ENCODE data around the gene TSPAN13. TPM values are rescaled to one million over a fixed set of nuclear protein-coding genes. Genes with fewer than 3 reads are reported as not detected.

Gene TSPAN13
- total and polyA plus RNA-seq, 8 donors = 3.6 to 74.5 (median 35.4) TPM

GRCh38 chr7:16816824-16817223 is 63.3 kb downstream of the TSPAN13 start:
- DNase-seq = no peak
- peaks cover 0 to 24% (median 5%) of the 10 kb centered on the region in 4 donors for H3K4me1 ChIP-seq

GRCh38 chr7:16817536-16817935 is 64.0 kb downstream of the TSPAN13 start:
- Histone ChIP-seq H3K27me3 (no peaks in the 10 kb centered on the region), H3K36me3 (no peaks in the 10 kb centered on the region), H3K9me3 (no peaks in the 10 kb centered on the region), H3K4me1 (peaks cover 0 to 17% (median 6%) of the 10 kb centered on the region in 4 donors), H3K27ac (peak overlapping the region in 4 of 5 donors; percentile 14 to 40 (median 36)), H3K4me3 (no peak overlapping the region)
- DNase-seq = peak in 1 of 2 donors; percentile 61
- 42 to 59% (median 50%) methylated on average over 1 of the region's 1 CpG for WGBS, 5 donors
- intact Hi-C loops (cut with DNase I; ENCODE audit: low total_unique reads) = no loop called here
- TF ChIP-seq POLR2A (IDR thresholded peaks at IDR 0.05) (no peak), EP300 (IDR thresholded peaks at IDR 0.05) (no peak), POLR2AphosphoS5 (IDR thresholded peaks at IDR 0.05) (no peak), CTCF (IDR thresholded peaks at IDR 0.05) (no peak)

More at GRCh38 chr7:16816824-16817223, 63.3 kb downstream of the TSPAN13 start:
- Histone ChIP-seq H3K4me3 (no peak overlapping the region), H3K27me3 (no peaks in the 10 kb centered on the region), H3K36me3 (no peaks in the 10 kb centered on the region), H3K27ac (peak overlapping the region; percentile 26 to 78 (median 39)), H3K9me3 (no peaks in the 10 kb centered on the region)
- TF ChIP-seq EP300 (IDR thresholded peaks at IDR 0.05) (no peak), POLR2A (IDR thresholded peaks at IDR 0.05) (no peak), POLR2AphosphoS5 (IDR thresholded peaks at IDR 0.05) (no peak), CTCF (IDR thresholded peaks at IDR 0.05) (no peak)
- intact Hi-C loops (cut with DNase I; ENCODE audit: low total_unique reads) = no loop called here
- 40 to 63% (median 48%) methylated on average over 2 of the region's 2 CpGs for WGBS, 5 donors

GRCh38 chr7:16818732-16819131 is 65.2 kb downstream of the TSPAN13 start:
- DNase-seq = no peak
- intact Hi-C loops (cut with DNase I; ENCODE audit: low total_unique reads) = no loop called here
- WGBS, 5 donors = 79 to 92% (median 89%) methylated on average over 3 of the region's 3 CpGs
- peaks cover 0 to 16% (median 3%) of the 10 kb centered on the region in 4 donors for H3K4me1 ChIP-seq
- H3K27me3 ChIP-seq = no peaks in the 10 kb centered on the region
- TF ChIP-seq CTCF (IDR thresholded peaks at IDR 0.05) (no peak), POLR2AphosphoS5 (IDR thresholded peaks at IDR 0.05) (no peak), POLR2A (IDR thresholded peaks at IDR 0.05) (no peak), EP300 (IDR thresholded peaks at IDR 0.05) (no peak)
- H3K27ac ChIP-seq = no peak overlapping the region
- H3K4me3 ChIP-seq = no peak overlapping the region
- H3K36me3 ChIP-seq = no peaks in the 10 kb centered on the region
- H3K9me3 ChIP-seq = no peaks in the 10 kb centered on the region

- Histone ChIP-seq H3K4me3 (no peak overlapping the region), H3K4me1 (peaks cover 0 to 10% (median 3%) of the 10 kb centered on the region in 4 donors), H3K27ac (peak overlapping the region in 2 of 5 donors; percentile 7 to 53), H3K9me3 (no peaks in the 10 kb centered on the region), H3K36me3 (no peaks in the 10 kb centered on the region), H3K27me3 (no peaks in the 10 kb centered on the region)
- 25 to 38% (median 28%) methylated on average over 3 of the region's 3 CpGs for WGBS, 5 donors
- TF ChIP-seq CTCF (IDR thresholded peaks at IDR 0.05) (no peak), POLR2AphosphoS5 (IDR thresholded peaks at IDR 0.05) (peak in 2 of 3 donors; percentile 37 to 82)
- intact Hi-C loops (cut with DNase I; ENCODE audit: low total_unique reads) = no loop called here
- DNase-seq = peak in 1 of 2 donors; percentile 72
Measured at GRCh38 chr7:16822029-16822428, 68.5 kb downstream of the TSPAN13 start.

Data from stomach (tissue), 9 donors.